ENCODE data around the gene NRIP2.

- peak in 2 of 6 experiments; percentile 15 for TF ChIP-seq CTCF (IDR thresholded peaks at IDR 0.05)
- no peak for TF ChIP-seq POLR2A (IDR thresholded peaks at IDR 0.05)
These were observed 38.6 kb downstream of the NRIP2 start for GRCh38 chr12:2796187-2796666.

Measured in Peyer's patch (tissue), 4 donors.